Liver (tissue), 3 donors: ENCODE data around the gene GAD1.

Experiments used
- ATF3 ChIP-seq: IDR thresholded peaks from 2 replicates; pipeline ENCODE4 v1.6.1; 2016; ENCODE audit warnings: antibody characterized with exemption
- CTCF ChIP-seq: fragments of 150-350 bp; IDR thresholded peaks from 2 replicates; pipeline ENCODE4 v1.5.1; 2017; ENCODE audit warnings: improper control_type of control experiment, low read depth, low read length; ENCODE audit not compliant: missing input control
- RAD21 ChIP-seq, 2 donors: IDR thresholded peaks; 2 replicates each; pipeline ENCODE4 v1.6.1; 2016; ENCODE audit warnings: antibody characterized with exemption in 2 of 2, mild to moderate bottlenecking in 2 of 2
- SP1 ChIP-seq: IDR thresholded peaks from 2 replicates; pipeline ENCODE4 v1.6.1; 2018; ENCODE audit warnings: antibody characterized with exemption, mild to moderate bottlenecking
- TAF1 ChIP-seq: conservative IDR thresholded peaks from 2 replicates; pipeline ENCODE4 v1.6.1; 2016; ENCODE audit warnings: antibody characterized with exemption, mild to moderate bottlenecking
- YY1 ChIP-seq: IDR thresholded peaks from 2 replicates; pipeline ENCODE4 v1.6.1; 2016; ENCODE audit warnings: antibody characterized with exemption, mild to moderate bottlenecking
- ZBTB33 ChIP-seq: IDR thresholded peaks from 2 replicates; pipeline ENCODE4 v1.6.1; 2016; ENCODE audit warnings: antibody characterized with exemption
- TF ChIP-seq, protein P1 (sequence below): IDR thresholded peaks from 2 replicates; pipeline ENCODE4 v1.6.1; 2016; ENCODE audit warnings: antibody characterized with exemption
- donor health status: healthy.
- donor health status: healthy.

GRCh38 chr2:170779304-170779703 is 37.4 kb upstream of the GAD1 start:
- TF ChIP-seq CTCF (no peak), ZBTB33 (no peak), SP1 (no peak), YY1 (no peak), RAD21 (IDR thresholded peaks at IDR 0.05) (no peak), TAF1 (no peak), ATF3 (no peak)
- TF ChIP-seq, protein P1, sequence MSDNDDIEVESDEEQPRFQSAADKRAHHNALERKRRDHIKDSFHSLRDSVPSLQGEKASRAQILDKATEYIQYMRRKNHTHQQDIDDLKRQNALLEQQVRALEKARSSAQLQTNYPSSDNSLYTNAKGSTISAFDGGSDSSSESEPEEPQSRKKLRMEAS: no peak
